ENCODE data around the gene NKAIN2.

- TF ChIP-seq CTCF (optimal IDR thresholded peaks at IDR 0.05 in 1 of 3, IDR thresholded peaks at IDR 0.05 in 1 of 3, conservative IDR thresholded peaks at IDR 0.05 in 1 of 3; ENCODE audit: extremely low read depth in 1 of 3, insufficient read depth in 2 of 3, low read length in 3 of 3) = no peak
- TF ChIP-seq EZH2 (IDR thresholded peaks at IDR 0.05; ENCODE audit: low read length) = no peak
Observed at GRCh38 chr6:124123617-124124209, 320.0 kb downstream of the NKAIN2 start.
